Thyroid gland (tissue), 4 donors: ENCODE results near the gene MAGI1.

ENCODE experiments used
- CTCF ChIP-seq, 6 experiments: fragments of 200-600 bp in 3 of 6; fragments of 450-650 bp in 3 of 6; sonication (generic) in 3 of 6; IDR thresholded peaks; one replicate each; pipeline ENCODE4 v1.5.1; 2016 to 2019; ENCODE audit warnings: antibody characterized with exemption in 6 of 6, mild to moderate bottlenecking in 2 of 6, inconsistent platforms in 1 of 6, moderate library complexity in 1 of 6
- POLR2A ChIP-seq, 2 donors: fragments of 450-650 bp; IDR thresholded peaks; one replicate each; pipeline ENCODE4 v1.6.1; 2017; ENCODE audit warnings: antibody characterized with exemption in 2 of 2, mild to moderate bottlenecking in 2 of 2, moderate library complexity in 1 of 2

DNA sequence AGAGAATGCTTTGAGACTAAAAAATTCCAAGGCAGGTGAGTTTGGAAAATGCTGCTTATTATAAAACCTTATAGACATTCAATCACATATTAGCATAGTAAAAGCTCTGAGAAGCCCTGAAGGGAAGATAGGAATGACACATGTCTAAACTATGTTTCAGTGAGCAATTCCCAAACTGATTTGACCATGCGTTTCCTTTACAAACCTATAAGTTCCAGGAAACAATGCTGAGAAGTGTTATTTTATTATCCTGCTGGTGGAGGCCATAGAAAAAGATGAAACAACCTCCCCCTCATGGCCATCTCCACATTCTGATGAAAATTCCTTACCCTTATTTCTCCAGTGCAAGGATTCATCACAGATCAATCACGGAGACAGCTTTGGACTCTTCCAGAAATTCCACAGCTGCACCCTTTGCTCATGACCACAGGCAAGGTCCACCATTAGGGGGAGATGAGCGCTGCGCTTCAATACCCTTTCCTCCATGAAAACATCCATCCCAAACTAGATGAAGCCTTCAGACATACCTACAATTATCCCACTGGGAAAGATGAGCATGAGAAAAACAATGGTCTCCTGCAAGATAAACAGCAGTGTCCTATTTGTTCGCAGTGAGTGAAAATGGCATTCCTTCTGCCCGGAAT lies 372.1 kb downstream of the MAGI1 start:
- TF ChIP-seq POLR2A (IDR thresholded peaks at IDR 0.05) (no peak), CTCF (IDR thresholded peaks at IDR 0.05) (no peak)
